NCI-H446 (cell line): ENCODE results near the gene HCFC1.
A peak's percentile ranks its signal among the peaks of the same experiment; 100 is the strongest.

ENCODE experiments used
- DNase-seq, 2 experiments: peaks; one replicate each; lab custom pipeline; 2025; lab: John Stamatoyannopoulos, UW

The HCFC1 gene

GRCh38 chrX:153924149-153924861 lies 47.3 kb downstream of the HCFC1 start:
- no peak for DNase-seq

- peak; percentile 0 to 56 for DNase-seq
Observed at GRCh38 chrX:153922932-153923857, 48.4 kb downstream of the HCFC1 start.

- DNase-seq: no peak
Observed at GRCh38 chrX:153921511-153922446, 49.8 kb downstream of the HCFC1 start.

GRCh38 chrX:153921070-153921469 lies 50.5 kb downstream of the HCFC1 start:
- no peak for DNase-seq

GRCh38 chrX:153920546-153920945 lies 51.1 kb downstream of the HCFC1 start:
- DNase-seq: no peak

GRCh38 chrX:153919281-153919680 lies 52.3 kb downstream of the HCFC1 start:
- no peak for DNase-seq

GRCh38 chrX:153917869-153918268 lies 53.7 kb downstream of the HCFC1 start:
- DNase-seq: no peak

GRCh38 chrX:153913701-153914100 lies 57.9 kb downstream of the HCFC1 start:
- DNase-seq: no peak

GRCh38 chrX:153913211-153913610 lies 58.4 kb downstream of the HCFC1 start:
- DNase-seq: no peak

GRCh38 chrX:153911798-153912197 lies 59.8 kb downstream of the HCFC1 start:
- no peak for DNase-seq

- DNase-seq: no peak
Observed at GRCh38 chrX:153910446-153910845, 61.2 kb downstream of the HCFC1 start.

GRCh38 chrX:153909980-153910360 lies 61.6 kb downstream of the HCFC1 start:
- DNase-seq: no peak

- DNase-seq: no peak
Observed at GRCh38 chrX:153909024-153909979, 62.3 kb downstream of the HCFC1 start.

GRCh38 chrX:153908219-153908860 lies 63.3 kb downstream of the HCFC1 start:
- DNase-seq: no peak

GRCh38 chrX:153907456-153907855 lies 64.2 kb downstream of the HCFC1 start:
- no peak for DNase-seq

- DNase-seq: no peak
Observed at GRCh38 chrX:153906126-153906917, 65.3 kb downstream of the HCFC1 start.

GRCh38 chrX:153905481-153906095 lies 66.0 kb downstream of the HCFC1 start:
- DNase-seq: no peak

GRCh38 chrX:153903991-153904957 lies 67.3 kb downstream of the HCFC1 start, which contains the start of gene AVPR2:
Gene AVPR2, plus strand, starts transcription at chrX:153904673. Its CDS starts 473 bp downstream, at chrX:153905146.
- no peak for DNase-seq
